Measurements from ENCODE around the gene EVX2. TPM values are rescaled to one million over a fixed set of nuclear protein-coding genes. Genes with fewer than 3 reads are reported as not detected.

The EVX2 gene
- total RNA-seq, 1 donor from 2014 or later = not detected

DNA sequence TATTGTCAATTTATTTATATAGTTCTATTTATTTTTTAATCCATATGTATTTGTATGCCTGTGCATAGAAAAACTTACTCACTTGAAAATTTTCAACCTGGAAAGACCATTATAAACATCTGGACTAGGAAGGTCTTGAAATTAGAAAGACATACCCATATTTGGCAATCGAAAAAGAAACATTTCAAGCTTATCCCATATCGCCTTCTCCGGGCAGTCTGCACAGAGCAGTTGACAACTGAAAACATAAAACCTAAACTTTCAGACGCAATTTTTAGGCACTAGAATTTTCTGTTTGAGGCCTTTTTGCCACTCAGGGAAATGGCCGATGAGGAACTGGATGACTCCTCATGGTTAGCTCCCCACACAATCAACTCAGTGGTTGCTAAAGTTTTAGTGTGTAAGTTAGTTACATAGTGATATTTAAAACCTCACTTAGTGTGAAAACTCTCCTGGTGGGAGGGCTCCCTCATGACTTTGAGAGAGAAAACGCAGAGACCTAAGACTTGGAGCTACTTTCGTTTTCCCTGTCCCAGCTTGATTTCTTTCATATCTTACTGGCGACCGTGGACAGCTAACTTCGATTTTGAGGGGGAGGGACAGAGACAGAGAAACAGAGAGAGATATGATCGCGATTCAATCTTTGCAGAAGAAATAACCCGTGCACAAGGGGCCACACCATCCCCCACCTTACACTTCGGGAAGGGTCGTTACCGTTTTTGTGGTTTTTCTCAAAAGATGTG lies 12.7 kb upstream of the EVX2 start:
- no peak for DNase-seq (ENCODE audit: low spot score)

DNA sequence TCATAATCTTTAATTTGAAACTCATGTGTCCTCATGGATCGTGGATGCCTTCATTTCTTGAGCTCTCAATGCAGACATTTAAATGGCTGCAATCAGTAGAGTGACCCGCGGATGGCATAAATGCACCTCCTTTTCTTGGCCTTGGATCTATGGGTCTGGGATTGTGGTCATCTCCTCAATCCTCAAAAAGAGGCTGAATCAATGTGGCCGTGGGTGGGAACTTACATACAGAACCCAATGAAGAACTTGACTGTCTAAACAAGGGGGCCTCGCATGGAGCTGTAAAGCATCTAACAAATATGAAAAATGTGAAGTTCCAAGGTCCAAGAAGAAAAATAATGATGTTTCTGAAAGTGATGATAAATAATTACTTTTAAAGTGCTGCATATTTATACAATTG lies 11.7 kb upstream of the EVX2 start:
- no peak for DNase-seq (ENCODE audit: low spot score)

DNA sequence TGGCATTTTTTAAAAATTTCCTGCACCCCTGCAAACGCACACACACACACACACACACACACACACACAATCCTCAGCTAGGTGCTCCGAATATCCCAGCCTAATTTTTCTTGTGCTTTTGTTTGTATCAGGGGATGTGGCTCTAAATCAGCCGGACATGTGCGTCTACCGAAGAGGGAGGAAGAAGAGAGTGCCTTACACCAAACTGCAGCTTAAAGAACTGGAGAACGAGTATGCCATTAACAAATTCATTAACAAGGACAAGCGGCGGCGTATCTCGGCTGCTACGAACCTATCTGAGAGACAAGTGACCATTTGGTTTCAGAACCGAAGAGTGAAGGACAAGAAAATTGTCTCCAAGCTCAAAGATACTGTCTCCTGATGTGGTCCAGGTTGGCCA lies 10.6 kb upstream of the EVX2 start:
- no peak for DNase-seq (ENCODE audit: low spot score)

DNA sequence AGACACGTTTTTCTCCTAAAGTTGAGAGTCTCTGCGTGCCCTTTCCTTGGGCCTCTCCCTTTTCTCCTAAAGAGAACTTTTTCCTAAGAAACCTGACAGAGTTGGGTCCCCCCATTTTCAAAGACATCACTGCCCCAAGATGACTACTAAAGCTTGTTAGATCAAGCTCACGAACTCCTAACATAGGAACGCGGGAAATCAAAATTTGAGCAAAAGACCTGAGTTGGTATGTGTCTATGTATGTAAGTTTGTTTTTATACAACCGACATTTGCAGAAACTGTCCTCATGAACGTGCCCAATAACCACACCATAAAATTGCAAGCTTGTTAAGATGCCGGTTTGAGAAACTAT lies 10.1 kb upstream of the EVX2 start:
- DNase-seq (ENCODE audit: low spot score) = no peak

GRCh38 chr2:176093145-176093897 lies 9.6 kb upstream of the EVX2 start:
- no peak for DNase-seq (ENCODE audit: low spot score)

DNA sequence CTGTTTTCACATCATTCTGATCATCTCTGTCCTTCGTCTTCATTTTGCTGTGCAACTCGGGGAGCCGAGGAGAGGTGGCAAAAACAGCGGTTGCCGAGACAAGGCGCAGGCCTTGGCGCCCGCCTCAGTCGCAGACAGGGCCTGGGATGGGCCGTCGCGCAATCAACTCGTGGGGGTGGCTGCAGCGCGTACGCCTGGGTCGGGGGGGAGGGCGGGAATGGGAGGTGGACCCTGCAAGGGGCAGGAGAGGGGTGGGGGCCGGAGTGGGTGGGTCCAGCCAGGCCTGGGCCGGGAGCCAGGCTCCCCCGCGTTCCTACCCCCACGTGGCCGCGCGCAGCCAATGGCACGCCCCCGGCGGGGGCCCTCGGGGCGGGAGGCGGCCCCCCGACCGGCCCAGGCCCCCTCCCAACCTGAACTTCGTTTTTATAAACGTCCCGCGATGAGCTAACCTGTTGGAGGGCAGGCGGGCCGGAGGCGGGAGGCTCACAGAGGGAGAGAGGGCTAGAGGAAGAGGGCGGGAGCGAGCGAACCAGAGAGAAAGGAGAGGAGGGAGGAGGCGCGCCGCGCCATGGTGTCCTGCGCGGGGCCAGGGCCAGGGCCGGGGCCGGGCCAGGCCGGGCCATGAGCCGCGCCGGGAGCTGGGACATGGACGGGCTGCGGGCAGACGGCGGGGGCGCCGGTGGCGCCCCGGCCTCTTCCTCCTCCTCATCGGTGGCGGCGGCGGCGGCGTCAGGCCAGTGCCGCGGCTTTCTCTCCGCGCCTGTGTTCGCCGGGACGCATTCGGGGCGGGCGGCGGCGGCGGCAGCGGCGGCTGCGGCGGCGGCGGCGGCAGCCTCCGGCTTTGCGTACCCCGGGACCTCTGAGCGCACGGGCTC lies 8.7 kb upstream of the EVX2 start, which contains the start of gene HOXD13:
HOXD13 (plus strand) TSS at position 452 of the 875 bp plus-strand sequence; CDS start at position 622, 170 bp downstream.
- DNase-seq (ENCODE audit: low spot score) = no peak

DNA sequence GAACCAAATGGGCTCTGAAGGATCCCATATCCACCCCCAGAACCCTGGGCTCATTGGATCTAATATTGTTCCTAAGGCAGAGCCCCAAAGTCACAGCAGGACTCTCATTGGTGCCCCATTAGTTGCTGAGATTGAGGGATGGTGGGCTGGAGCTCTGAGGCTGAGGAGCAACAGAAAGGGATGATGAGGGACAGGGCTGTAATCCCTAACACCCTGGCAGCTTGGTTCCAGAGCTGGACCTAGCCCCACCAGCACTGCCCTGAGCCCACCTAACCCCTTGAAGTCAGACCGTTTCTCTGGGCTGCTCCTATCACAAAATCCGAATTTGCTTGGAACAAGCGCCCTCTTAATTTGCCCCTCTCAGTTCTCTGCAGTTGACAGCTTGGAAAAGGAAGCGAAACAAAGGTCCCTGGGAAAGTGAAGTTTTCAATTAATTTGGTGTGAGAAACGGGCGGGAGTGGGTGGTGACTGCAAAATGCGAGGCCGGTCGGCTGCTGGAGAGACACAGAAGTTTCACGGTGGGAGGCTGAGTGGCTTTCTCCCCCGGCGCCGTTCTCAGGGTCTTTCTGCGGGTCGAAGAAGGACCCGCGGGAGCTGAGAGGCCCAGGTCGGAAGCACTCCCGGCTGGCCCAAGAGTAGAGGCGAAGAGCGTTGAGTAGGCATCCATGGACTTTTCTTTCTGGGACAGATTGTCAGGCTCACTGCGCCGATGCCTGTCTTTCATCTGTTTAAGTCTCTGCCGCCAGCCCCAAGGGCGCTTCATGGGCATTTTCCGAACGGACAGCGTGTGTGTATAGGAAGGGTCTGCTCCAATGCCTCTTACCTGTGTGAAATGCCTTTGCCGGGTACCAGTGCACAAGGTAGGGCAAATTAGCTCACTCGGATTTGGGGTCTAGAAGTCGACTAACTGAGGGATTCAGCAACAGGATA lies 7.8 kb upstream of the EVX2 start:
- no peak for DNase-seq (ENCODE audit: low spot score)

DNA sequence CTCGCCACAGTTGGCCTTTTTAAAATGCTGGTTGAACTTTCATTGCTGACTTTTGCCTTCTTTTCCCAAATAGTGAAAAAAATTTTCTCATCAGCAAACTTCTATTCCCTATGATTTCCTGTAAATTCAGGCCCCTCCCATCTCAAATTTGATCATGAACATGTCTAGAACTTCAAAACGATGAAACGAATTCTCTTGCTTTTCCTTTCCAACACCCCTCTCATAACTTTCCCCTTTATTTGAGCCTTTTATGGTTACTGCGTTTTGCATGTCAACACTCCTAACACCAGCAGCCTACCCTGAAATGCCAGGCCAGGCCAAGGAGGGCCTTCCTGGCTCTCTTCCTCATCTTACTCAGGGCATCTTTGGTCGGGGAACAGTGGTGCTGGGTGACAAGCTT lies 7.1 kb upstream of the EVX2 start:
- DNase-seq (ENCODE audit: low spot score) = no peak

- no peak for DNase-seq (ENCODE audit: low spot score)
Measured at GRCh38 chr2:176089843-176090395, 6.2 kb upstream of the EVX2 start.

GRCh38 chr2:176088937-176089842 lies 5.4 kb upstream of the EVX2 start:
- no peak for DNase-seq (ENCODE audit: low spot score)

- DNase-seq (ENCODE audit: low spot score) = peak; percentile 47
Measured at GRCh38 chr2:176088048-176088936, 4.5 kb upstream of the EVX2 start.

DNA sequence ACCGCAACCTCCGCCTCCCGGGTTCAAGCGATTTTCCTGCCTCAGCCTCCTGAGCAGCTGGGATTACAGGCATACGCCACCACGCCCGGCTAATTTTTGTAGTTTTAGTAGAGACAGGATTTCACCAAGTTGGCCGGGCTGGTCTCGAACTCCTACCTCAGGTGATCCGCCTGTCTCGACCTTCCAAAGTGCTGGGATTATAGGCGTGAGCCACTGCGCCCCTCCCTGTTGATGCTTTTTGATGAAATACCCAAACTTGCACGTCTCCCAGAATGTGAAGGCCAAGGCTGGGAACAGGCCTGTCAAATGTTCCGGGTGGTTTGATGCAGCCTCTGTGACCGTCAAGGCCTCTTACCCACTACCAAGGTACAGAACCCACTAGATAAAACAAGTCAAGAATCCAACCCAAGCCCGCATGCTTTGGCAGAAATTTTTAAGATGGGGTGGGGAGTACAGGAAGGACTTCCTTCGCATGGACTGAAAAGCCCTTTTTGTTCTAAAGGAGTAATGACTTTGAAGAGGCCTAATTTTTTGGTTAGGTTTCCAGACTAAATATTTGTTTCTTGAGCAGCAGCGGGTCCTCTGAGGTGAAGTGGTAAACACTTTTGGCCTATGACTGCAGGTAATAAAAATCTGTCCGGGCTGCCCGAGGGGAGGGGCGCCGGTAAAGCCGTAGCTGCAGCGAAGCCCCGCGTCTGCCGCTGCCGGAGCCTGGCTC lies 3.7 kb upstream of the EVX2 start:
- no peak for DNase-seq (ENCODE audit: low spot score)

- no peak for DNase-seq (ENCODE audit: low spot score)
Measured at GRCh38 chr2:176085861-176086771, 2.4 kb upstream of the EVX2 start.

DNA sequence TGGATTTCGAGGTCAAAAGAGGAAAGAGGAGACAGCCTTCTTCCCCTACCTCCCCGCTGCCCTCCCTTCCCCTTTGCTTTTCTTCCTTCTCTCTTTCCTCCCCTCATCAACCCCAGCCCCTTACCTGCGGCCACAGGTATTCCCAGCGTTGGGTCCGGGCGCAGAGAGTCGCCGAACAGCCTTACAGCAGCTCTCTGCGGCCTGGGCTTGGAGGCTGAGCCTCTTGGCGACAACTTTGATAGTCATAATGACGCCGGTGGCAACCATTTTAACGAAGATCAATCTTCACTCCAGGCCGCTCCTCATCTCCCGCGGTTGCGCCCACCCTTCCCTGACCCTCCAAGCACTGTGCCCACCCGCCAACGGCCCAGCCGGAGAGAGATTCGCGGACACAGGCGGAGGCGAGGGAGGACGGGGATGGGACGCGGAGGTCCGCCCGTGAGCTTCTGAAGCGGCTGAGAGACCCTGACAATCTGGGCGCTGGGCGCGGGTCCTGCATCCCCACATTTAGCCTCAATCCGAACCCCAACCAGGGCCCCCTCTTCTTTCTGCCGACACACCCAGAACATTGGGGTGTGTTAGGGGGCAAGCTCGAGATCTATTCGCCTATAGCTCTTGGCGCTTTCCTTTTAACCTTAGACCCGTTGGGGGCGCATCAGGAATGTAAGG lies 1.5 kb upstream of the EVX2 start:
- DNase-seq (ENCODE audit: low spot score) = no peak

GRCh38 chr2:176084611-176085119 lies 903 bp upstream of the EVX2 start:
- DNase-seq (ENCODE audit: low spot score) = no peak
